Activated naive CD8-positive, alpha-beta T cell treated with anti-CD3 and anti-CD28 coated beads, Interleukin-2, amount 10 ng/mL, durations not matched to agents 7 days and 5 days (primary cell): ENCODE results near the gene CTNNA2. TPM values are rescaled to one million over a fixed set of nuclear protein-coding genes. Genes with fewer than 3 reads are reported as not detected.

ENCODE experiments used
- ATAC-seq: fragments of 150-1000 bp; cut with Tn5 transposase; one replicate; pipeline ENCODE4 v1.10.0; 2021; ENCODE audit warnings: low read depth, moderate library complexity
- POLR2A ChIA-PET: fragments of 350-600 bp; sonication (Branson Sonifier 250); formaldehyde crosslinking; loops from one replicate; lab custom pipeline; 2021; ENCODE audit warnings: antibody characterized with exemption; lab: Charles Lee
- DNase-seq: peaks from one replicate; pipeline ENCODE4 v3.0.0; 2021
- H3K27ac Mint-ChIP-seq: one replicate; pipeline ENCODE4 v1.8.0; 2022; ENCODE audit warnings: mild to moderate bottlenecking, mixed read lengths
- H3K27me3 Mint-ChIP-seq: one replicate; pipeline ENCODE4 v1.8.0; 2022; ENCODE audit warnings: mild to moderate bottlenecking, moderate library complexity, mixed read lengths
- H3K36me3 Mint-ChIP-seq: one replicate; pipeline ENCODE4 v1.8.0; 2021; ENCODE audit warnings: mild to moderate bottlenecking, mixed read lengths
- H3K4me1 Mint-ChIP-seq: one replicate; pipeline ENCODE4 v1.8.0; 2021; ENCODE audit warnings: mixed read lengths
- H3K4me3 Mint-ChIP-seq: one replicate; pipeline ENCODE4 v1.8.0; 2022; ENCODE audit warnings: mild to moderate bottlenecking, moderate library complexity, mixed read lengths
- H3K9me3 Mint-ChIP-seq: one replicate; pipeline ENCODE4 v1.8.0; 2021; ENCODE audit warnings: mixed read lengths
- total RNA-seq, 2 experiments: library from RNA; stranded (reverse); gene quantifications; one replicate each; pipeline ENCODE4 v1.2.3, GENCODE V29; 2021

CTNNA2 gene
- total RNA-seq, 2 experiments from 2014 or later = not detected

DNA sequence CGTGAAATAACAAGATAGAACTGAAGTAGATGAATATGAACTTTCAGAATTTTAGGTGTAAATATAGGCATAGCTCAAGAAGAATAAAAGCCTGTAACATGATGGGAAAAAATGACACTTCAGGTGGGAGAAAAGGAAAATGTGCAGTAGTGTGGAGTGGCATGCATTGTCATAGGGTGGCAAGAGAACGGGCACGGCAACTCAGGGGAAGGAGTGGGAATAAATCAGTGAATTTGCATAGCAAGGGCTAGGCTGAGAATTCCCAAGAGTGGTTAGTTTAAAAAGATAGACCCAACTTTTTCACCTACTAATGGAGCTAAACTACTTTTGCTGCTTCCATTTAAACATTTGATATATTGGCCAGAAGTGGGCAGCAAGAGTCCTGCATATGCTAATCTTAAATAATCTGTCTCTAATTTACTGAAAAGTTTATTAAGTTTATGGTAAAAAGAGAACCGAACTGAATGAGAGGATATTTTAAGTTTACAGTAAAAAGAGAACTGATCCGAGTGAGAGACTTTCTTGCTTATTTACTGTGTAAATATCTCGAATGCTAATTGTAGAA is 228.1 kb downstream of the CTNNA2 start:
- ATAC-seq = no peak

DNA sequence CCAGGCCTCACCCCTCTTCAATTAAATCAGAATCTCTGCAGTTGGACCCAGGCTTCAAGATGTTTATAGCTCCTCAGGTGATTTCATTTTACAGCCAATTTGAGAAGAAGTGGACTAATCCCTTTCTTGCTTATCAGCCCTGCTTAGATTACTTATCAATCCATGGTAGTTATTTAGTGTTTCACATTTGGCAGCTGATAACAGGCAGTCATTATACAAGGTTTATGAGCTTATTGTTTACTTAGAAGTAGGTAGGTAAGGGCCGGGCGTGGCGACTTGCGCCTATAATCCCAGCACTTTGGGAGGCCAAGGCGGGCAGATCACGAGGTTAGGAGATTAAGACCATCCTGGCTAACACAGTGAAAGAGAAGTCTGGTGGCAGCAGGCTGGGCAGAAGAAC is 237.5 kb downstream of the CTNNA2 start:
- POLR2A ChIA-PET = no interaction called here
- Mint-ChIP-seq H3K27me3 (no peaks in the 10 kb centered on the region), H3K27ac (no peak overlapping the region), H3K4me3 (no peak overlapping the region), H3K9me3 (peaks cover 6% of the 10 kb centered on the region), H3K4me1 (no peaks in the 10 kb centered on the region), H3K36me3 (no peaks in the 10 kb centered on the region)
- no peak for ATAC-seq
- no peak for DNase-seq

More for the DNA sequence above, 228.1 kb downstream of the CTNNA2 start:
- DNase-seq = no peak
- Mint-ChIP-seq H3K27me3 (no peaks in the 10 kb centered on the region), H3K4me3 (no peak overlapping the region), H3K27ac (no peak overlapping the region), H3K9me3 (peaks cover 4% of the 10 kb centered on the region), H3K4me1 (no peaks in the 10 kb centered on the region), H3K36me3 (no peaks in the 10 kb centered on the region)
- POLR2A ChIA-PET = no interaction called here

GRCh38 chr2:79757526-79757925 is 244.7 kb downstream of the CTNNA2 start:
- DNase-seq (no peak), ATAC-seq (no peak)
- H3K4me1 Mint-ChIP-seq = no peaks in the 10 kb centered on the region
- POLR2A ChIA-PET = no interaction called here
- no peaks in the 10 kb centered on the region for H3K27me3 Mint-ChIP-seq
- H3K27ac Mint-ChIP-seq = no peak overlapping the region
- H3K9me3 Mint-ChIP-seq = peaks cover 4% of the 10 kb centered on the region
- no peaks in the 10 kb centered on the region for H3K36me3 Mint-ChIP-seq
- no peak overlapping the region for H3K4me3 Mint-ChIP-seq

DNA sequence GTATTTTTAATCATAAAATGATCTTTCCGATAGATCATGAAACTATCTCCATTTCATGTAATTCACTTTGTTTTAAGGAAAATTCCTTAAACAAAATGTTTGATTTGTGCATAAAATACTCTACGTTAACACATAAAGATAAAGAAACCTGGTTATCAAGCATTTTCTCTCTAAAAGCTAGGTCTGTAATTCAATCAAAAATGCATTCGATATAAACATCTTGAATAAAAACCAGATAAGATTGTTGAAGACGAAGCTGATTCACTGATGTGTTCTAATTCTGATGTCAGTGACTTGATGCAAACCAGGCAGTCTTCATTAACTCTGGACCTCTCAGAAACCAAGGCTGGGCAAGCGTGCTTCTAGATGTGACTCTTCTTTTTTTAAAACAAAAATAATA is 245.2 kb downstream of the CTNNA2 start:
- no peaks in the 10 kb centered on the region for H3K36me3 Mint-ChIP-seq
- no peaks in the 10 kb centered on the region for H3K4me1 Mint-ChIP-seq
- no peak overlapping the region for H3K27ac Mint-ChIP-seq
- no peak overlapping the region for H3K4me3 Mint-ChIP-seq
- no peaks in the 10 kb centered on the region for H3K27me3 Mint-ChIP-seq
- DNase-seq = no peak
- POLR2A ChIA-PET = no interaction called here
- peaks cover 4% of the 10 kb centered on the region for H3K9me3 Mint-ChIP-seq
- no peak for ATAC-seq

- H3K27me3 Mint-ChIP-seq = no peaks in the 10 kb centered on the region
- H3K36me3 Mint-ChIP-seq = no peaks in the 10 kb centered on the region
- DNase-seq = no peak
- peaks cover 4% of the 10 kb centered on the region for H3K9me3 Mint-ChIP-seq
- ATAC-seq = no peak
- POLR2A ChIA-PET = interaction anchor here (0.8 kb wide), 1 partner anchor 1560 kb away, joined by 4 read pairs; no protein-coding TSS in a partner anchor
- H3K4me1 Mint-ChIP-seq = no peaks in the 10 kb centered on the region
- H3K4me3 Mint-ChIP-seq = no peak overlapping the region
- H3K27ac Mint-ChIP-seq = no peak overlapping the region
Measured at GRCh38 chr2:79758749-79759282, 246.0 kb downstream of the CTNNA2 start.

DNA sequence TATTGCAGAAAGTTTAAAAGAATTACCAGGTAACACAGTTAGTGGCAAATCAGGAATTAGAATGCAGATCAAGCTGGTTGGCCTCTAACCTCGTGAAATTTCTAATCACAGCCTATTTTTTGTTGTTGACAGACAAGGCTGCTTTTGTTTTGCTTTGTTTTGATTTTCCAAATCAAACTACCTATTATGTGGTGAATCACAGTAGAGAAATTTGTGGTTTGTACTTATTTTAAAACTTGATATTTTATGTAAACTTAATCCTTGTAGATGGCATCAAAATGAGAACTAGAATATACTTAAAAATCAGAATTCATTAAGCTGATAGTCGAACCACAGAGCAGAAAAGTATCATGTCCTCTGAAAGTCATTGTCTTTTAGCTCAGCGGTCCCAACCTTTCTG is 258.1 kb downstream of the CTNNA2 start:
- H3K27ac Mint-ChIP-seq = no peak overlapping the region
- H3K4me1 Mint-ChIP-seq = no peaks in the 10 kb centered on the region
- no peak overlapping the region for H3K4me3 Mint-ChIP-seq
- H3K27me3 Mint-ChIP-seq = no peaks in the 10 kb centered on the region
- H3K36me3 Mint-ChIP-seq = no peaks in the 10 kb centered on the region
- ATAC-seq = no peak
- H3K9me3 Mint-ChIP-seq = no peaks in the 10 kb centered on the region
- no peak for DNase-seq
- POLR2A ChIA-PET = no interaction called here

DNA sequence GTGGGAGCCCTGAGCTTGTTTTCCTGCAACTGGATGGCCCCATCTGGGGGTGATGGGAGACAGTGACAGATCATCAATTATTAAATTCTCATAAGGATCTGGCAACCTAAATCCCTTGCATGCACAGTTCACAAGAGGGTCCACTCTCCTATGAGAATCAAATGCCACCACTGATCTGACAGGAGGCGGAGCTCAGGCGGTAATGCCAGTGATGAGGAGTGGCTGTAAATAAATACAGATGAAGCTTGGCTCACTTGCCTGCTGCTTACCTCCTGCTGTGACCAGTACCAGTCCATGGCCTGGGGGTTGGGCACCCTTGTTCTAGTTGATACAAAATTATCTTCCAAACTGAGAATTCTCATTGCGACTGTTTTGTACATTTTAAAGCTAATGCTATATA is 258.6 kb downstream of the CTNNA2 start:
- no peaks in the 10 kb centered on the region for H3K9me3 Mint-ChIP-seq
- H3K4me1 Mint-ChIP-seq = no peaks in the 10 kb centered on the region
- no peak overlapping the region for H3K27ac Mint-ChIP-seq
- POLR2A ChIA-PET = no interaction called here
- no peak for ATAC-seq
- no peak for DNase-seq
- no peaks in the 10 kb centered on the region for H3K27me3 Mint-ChIP-seq
- no peak overlapping the region for H3K4me3 Mint-ChIP-seq
- H3K36me3 Mint-ChIP-seq = no peaks in the 10 kb centered on the region

GRCh38 chr2:79774016-79774415 is 261.2 kb downstream of the CTNNA2 start:
- no peaks in the 10 kb centered on the region for H3K36me3 Mint-ChIP-seq
- no peaks in the 10 kb centered on the region for H3K4me1 Mint-ChIP-seq
- no peaks in the 10 kb centered on the region for H3K27me3 Mint-ChIP-seq
- H3K27ac Mint-ChIP-seq = no peak overlapping the region
- ATAC-seq (no peak), DNase-seq (no peak)
- no peak overlapping the region for H3K4me3 Mint-ChIP-seq
- no peaks in the 10 kb centered on the region for H3K9me3 Mint-ChIP-seq
- POLR2A ChIA-PET = no interaction called here

DNA sequence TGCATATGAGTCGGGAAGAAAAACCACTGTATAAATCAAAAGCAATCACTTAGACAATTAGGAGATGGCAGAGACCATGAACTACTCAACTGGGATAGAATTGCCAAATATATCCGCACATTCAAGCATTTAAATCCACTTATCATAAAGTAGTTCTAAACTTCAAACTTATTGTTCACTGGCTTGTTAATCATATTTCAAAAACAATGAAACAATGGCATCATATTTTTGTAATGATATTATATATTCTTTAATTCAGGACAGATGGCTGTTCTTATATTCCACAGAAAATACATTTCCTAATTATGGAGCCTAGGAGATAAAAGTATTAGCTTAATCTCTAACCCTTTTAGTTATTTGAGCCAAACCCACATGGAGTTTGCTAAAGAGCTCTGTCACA is 263.6 kb downstream of the CTNNA2 start:
- DNase-seq (no peak), ATAC-seq (no peak)
- H3K27ac Mint-ChIP-seq = no peak overlapping the region
- H3K9me3 Mint-ChIP-seq = peaks cover 1% of the 10 kb centered on the region
- H3K36me3 Mint-ChIP-seq = no peaks in the 10 kb centered on the region
- no peaks in the 10 kb centered on the region for H3K27me3 Mint-ChIP-seq
- no peak overlapping the region for H3K4me3 Mint-ChIP-seq
- POLR2A ChIA-PET = no interaction called here
- H3K4me1 Mint-ChIP-seq = no peaks in the 10 kb centered on the region

DNA sequence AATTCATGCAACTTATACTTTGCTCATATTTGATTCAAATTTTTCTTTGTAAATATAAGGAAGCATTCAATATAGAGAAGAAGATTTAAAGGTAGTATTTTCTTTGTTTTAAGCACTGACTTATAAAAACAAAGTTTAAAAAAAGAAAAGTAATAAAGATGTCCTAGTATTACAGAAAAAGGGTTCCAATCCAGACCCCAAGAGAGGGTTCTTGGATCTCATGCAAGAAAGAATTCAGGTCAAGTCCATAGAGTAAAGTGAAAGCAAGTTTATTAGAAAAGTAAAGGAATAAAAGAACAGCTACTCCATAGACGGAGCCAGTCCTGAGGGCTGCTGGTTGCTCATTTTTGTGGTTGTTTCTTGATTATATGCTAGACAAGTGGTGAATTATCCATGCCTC is 267.9 kb downstream of the CTNNA2 start:
- POLR2A ChIA-PET = no interaction called here
- no peaks in the 10 kb centered on the region for H3K4me1 Mint-ChIP-seq

GRCh38 chr2:79782576-79783452 is 270.0 kb downstream of the CTNNA2 start:
- no peaks in the 10 kb centered on the region for H3K4me1 Mint-ChIP-seq
- POLR2A ChIA-PET = no interaction called here
- ATAC-seq = no peak
- no peak overlapping the region for H3K4me3 Mint-ChIP-seq
- DNase-seq = no peak
- no peaks in the 10 kb centered on the region for H3K36me3 Mint-ChIP-seq
- H3K27me3 Mint-ChIP-seq = no peaks in the 10 kb centered on the region
- peaks cover 3% of the 10 kb centered on the region for H3K9me3 Mint-ChIP-seq
- no peak overlapping the region for H3K27ac Mint-ChIP-seq

More for the DNA sequence above, 267.9 kb downstream of the CTNNA2 start:
- Mint-ChIP-seq H3K27ac (no peak overlapping the region), H3K9me3 (peaks cover 3% of the 10 kb centered on the region), H3K27me3 (no peaks in the 10 kb centered on the region), H3K36me3 (no peaks in the 10 kb centered on the region), H3K4me3 (no peak overlapping the region)
- no peak for DNase-seq
- ATAC-seq = no peak

DNA sequence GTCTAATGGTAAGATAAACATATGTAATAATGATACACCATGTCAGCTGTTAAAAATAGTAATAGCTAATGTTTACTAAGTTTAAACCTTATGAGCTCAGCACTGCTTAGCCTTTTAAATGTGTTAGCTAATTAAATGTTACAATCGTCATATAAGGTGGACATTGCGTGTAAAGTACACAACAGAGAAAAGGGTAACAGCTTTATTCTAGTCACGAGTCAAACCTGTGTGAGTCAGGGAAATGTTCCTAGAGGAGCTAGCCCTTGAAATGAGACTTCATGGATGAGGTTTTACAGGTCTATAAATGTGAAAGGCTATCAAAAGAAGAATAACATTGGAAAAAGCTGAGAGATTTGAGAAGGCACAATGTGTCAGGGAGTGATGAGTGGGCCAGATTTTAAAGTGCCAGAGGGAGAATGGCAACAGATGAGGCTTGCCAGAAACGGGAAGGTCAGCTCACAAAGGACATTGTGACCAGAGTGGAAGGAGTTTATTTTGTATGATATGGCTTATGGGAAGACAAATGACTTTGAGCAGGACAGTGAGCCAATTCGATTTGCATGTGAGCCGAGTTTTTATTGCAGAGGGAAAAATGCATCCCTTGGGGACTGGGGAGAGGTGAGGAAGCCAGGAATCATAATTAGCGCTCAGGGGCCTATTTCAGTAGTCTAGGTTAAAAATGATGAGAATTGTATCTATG is 276.3 kb downstream of the CTNNA2 start:
- Mint-ChIP-seq H3K27me3 (no peaks in the 10 kb centered on the region), H3K4me3 (no peak overlapping the region), H3K9me3 (no peaks in the 10 kb centered on the region), H3K27ac (no peak overlapping the region), H3K36me3 (no peaks in the 10 kb centered on the region), H3K4me1 (no peaks in the 10 kb centered on the region)
- ATAC-seq = no peak
- no peak for DNase-seq
- POLR2A ChIA-PET = no interaction called here

DNA sequence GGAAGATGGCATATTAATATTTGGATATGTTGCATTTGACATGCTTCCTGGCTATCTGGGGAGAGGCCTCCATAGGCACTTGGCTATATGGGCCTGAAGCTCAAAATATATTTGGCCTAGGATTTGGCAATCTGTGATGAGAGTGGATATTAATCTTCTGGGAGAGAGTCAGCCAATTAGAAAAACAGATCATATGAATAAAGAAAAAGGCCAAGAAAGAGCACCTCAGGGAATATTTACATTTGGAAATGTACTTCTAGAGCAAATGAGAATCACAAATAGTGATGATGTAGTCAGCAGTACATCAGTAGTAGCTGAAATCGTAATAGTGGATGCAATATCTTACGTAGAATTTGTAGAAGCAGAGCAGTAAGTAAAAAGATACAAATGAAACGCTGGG is 277.0 kb downstream of the CTNNA2 start:
- no peak overlapping the region for H3K27ac Mint-ChIP-seq
- DNase-seq (no peak), ATAC-seq (no peak)
- no peaks in the 10 kb centered on the region for H3K4me1 Mint-ChIP-seq
- POLR2A ChIA-PET = no interaction called here
- H3K9me3 Mint-ChIP-seq = no peaks in the 10 kb centered on the region
- no peaks in the 10 kb centered on the region for H3K27me3 Mint-ChIP-seq
- no peak overlapping the region for H3K4me3 Mint-ChIP-seq
- no peaks in the 10 kb centered on the region for H3K36me3 Mint-ChIP-seq
